T-helper 2 cell treated with Interferon-gamma antibody and Interleukin-4, amounts not matched to agents 5 μg/mL and 100 μg/mL, for 36 hours (primary cell): ENCODE data around the gene STXBP6.
"Not testable (repeated sequence)": the region's sequence is repeated elsewhere in the genome, so short reads cannot be mapped to it uniquely, and the experiment has no call there.

Experiments
- DNase-seq: peaks from one replicate; pipeline ENCODE4 v3.0.0; 2021; ENCODE audit warnings: low spot score
- H3K27ac Mint-ChIP-seq: one replicate; pipeline ENCODE4 v1.8.0; 2021; ENCODE audit warnings: mild to moderate bottlenecking, mixed read lengths
- H3K27me3 Mint-ChIP-seq: one replicate; pipeline ENCODE4 v1.8.0; 2021; ENCODE audit warnings: low read depth, mixed read lengths
- H3K36me3 Mint-ChIP-seq: one replicate; pipeline ENCODE4 v1.8.0; 2021; ENCODE audit warnings: low read depth, mixed read lengths
- H3K4me1 Mint-ChIP-seq: one replicate; pipeline ENCODE4 v1.8.0; 2021; ENCODE audit warnings: low read depth, mixed read lengths
- H3K4me3 Mint-ChIP-seq: one replicate; pipeline ENCODE4 v1.8.0; 2022; ENCODE audit warnings: mild to moderate bottlenecking, moderate library complexity, mixed read lengths
- H3K9me3 Mint-ChIP-seq: one replicate; pipeline ENCODE4 v1.8.0; 2021; ENCODE audit warnings: mixed read lengths

STXBP6 gene

DNA sequence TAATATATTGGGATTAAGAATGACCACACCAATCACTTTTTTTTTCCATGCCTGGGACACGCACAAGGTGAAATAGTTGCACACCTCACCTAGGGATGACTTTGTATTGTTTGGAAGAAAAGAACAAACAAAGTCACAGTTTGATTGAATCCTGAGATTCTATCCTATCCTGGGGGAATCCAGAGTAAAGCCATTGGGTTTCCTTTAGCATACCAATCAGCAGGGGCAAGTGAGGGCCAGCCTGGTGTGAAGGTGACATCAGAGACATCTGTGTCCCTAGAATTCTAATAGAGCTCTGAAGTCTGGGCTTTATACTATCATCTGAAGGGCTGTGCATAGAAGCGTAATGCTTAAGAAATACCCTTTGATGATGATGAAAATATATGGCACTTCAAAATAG lies 199.9 kb downstream of the STXBP6 start:
- Mint-ChIP-seq H3K27me3 (peaks cover 11% of the 10 kb centered on the region), H3K4me3 (no peak overlapping the region), H3K27ac (no peak overlapping the region), H3K9me3 (no peaks in the 10 kb centered on the region), H3K36me3 (no peaks in the 10 kb centered on the region), H3K4me1 (no peaks in the 10 kb centered on the region)
- no peak for DNase-seq

DNA sequence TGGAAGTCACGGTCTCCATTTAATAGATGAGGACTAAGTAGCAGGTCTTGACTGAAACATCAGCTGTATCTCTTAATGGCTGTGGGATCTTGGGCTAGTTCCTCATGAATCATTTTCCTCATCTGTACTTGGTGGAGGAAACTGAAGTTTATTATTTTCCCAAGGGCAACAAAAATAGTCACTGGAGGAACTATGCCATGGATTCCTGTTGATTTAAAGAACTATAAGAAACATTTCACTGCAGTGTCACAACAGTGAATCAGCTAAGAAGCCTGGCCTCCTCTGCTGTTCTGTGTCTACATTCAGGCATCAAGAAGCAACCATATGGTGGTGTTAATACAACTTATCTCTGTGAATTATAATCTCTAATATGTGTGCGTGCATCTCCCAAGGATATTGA lies 200.5 kb downstream of the STXBP6 start:
- Mint-ChIP-seq H3K9me3 (no peaks in the 10 kb centered on the region), H3K36me3 (no peaks in the 10 kb centered on the region), H3K27me3 (peaks cover 11% of the 10 kb centered on the region), H3K4me3 (no peak overlapping the region), H3K27ac (no peak overlapping the region), H3K4me1 (no peaks in the 10 kb centered on the region)
- no peak for DNase-seq

DNA sequence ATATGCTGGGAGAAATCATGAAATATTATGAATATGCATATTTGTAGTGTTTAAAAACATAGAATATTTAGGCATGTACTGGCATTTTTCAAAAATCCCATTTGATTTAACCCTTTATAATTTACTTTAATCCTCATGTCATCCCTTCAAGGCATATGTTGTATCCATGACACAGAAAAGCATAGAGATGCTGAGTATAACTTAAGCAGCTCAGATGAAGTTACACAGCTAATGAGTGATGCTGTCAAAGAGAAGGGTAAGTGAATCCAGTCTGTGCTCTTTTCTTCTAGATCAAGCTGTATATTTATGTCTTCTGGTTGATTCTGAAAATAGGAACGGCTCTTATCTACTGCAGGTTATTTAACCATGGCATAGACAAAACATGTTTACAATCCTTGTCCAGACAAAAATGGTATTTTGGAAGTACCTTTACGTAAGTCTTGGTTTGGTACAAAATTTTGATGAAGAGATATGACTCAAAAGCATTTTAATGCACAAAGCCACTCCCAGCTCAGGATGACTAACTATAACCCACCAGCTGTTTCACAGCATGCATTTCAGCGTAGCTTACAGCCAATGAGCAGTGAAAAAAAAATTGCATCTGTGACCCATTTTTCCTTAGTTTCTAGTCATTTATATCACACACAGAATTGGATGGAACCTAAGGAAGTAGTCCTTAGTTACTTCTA lies 201.7 kb downstream of the STXBP6 start:
- Mint-ChIP-seq H3K27ac (no peak overlapping the region), H3K9me3 (no peaks in the 10 kb centered on the region), H3K27me3 (peaks cover 6% of the 10 kb centered on the region), H3K36me3 (no peaks in the 10 kb centered on the region), H3K4me1 (no peaks in the 10 kb centered on the region), H3K4me3 (no peak overlapping the region)
- no peak for DNase-seq

DNA sequence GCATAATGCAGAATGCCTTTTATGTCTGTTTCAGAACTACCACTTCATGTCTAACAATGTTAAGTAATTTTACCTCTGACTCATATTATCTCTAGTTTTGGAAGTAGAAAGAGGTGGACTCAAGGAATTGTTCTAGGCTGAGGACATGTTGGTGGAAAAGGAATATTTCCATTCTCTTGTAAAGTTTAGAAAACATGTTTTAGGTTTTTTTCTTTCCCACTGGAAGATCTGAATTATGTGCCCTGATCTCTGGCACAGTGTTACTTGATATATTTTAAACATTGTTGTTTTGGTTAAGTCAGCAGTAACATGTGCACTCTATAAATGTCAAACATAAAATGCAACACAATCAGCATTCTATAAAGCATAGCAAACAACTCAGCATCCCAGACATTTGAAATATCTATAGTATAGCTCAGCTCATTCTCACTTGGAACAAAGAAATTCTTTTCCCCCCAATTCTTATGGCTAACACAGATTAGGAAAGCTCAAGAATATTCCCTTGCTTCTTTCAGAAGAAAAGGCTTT lies 202.3 kb downstream of the STXBP6 start:
- H3K4me3 Mint-ChIP-seq: no peak overlapping the region
- no peaks in the 10 kb centered on the region for H3K36me3 Mint-ChIP-seq
- no peaks in the 10 kb centered on the region for H3K4me1 Mint-ChIP-seq

DNA sequence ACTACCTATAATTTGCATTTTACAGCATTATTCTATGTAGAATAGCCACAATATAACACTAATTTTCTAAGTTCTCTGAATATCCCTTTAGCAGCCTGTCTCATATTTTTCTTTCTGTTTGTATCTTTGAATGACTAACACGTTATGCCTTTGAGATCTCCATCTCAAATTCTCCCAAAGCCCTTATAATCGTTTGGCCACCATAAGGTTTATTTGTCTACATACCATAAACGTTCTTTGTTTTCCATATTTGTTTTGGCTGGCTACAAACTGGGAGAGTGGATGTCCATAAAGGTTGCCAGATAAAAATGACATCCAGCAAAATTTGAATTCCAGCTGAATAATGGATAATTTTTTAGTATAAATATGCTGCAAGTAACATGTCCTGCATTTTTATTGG lies 203.7 kb downstream of the STXBP6 start:
- H3K4me1 Mint-ChIP-seq: no peaks in the 10 kb centered on the region
- H3K9me3 Mint-ChIP-seq: no peaks in the 10 kb centered on the region
- H3K27ac Mint-ChIP-seq: no peak overlapping the region
- no peak for DNase-seq
- H3K27me3 Mint-ChIP-seq: peaks cover 6% of the 10 kb centered on the region
- no peaks in the 10 kb centered on the region for H3K36me3 Mint-ChIP-seq
- no peak overlapping the region for H3K4me3 Mint-ChIP-seq

More for the DNA sequence above, 202.3 kb downstream of the STXBP6 start:
- H3K27ac Mint-ChIP-seq: no peak overlapping the region
- DNase-seq: no peak
- H3K9me3 Mint-ChIP-seq: no peaks in the 10 kb centered on the region
- peaks cover 6% of the 10 kb centered on the region for H3K27me3 Mint-ChIP-seq

DNA sequence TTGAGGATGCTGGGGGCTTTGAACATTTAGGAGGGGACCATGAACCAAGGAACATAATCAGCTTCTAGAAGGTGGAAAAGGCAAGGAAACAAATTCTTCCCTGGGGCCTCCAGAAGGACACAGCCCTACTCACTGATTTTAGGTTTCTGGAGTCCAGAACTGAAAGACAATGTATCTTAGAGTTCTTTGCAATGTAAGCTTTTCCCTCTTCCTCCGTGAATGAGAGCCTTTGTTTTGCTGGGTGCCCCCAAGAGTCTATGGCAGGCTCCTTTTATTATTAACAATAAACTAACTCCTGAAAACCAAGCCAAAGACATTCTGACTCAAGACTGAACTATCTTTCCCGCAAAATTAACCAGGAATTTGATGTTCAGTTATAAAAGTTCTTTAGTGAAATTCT lies 204.1 kb downstream of the STXBP6 start:
- H3K27ac Mint-ChIP-seq: no peak overlapping the region
- H3K9me3 Mint-ChIP-seq: no peaks in the 10 kb centered on the region
- no peak for DNase-seq
- H3K27me3 Mint-ChIP-seq: peaks cover 6% of the 10 kb centered on the region
- H3K4me3 Mint-ChIP-seq: no peak overlapping the region
- no peaks in the 10 kb centered on the region for H3K4me1 Mint-ChIP-seq
- no peaks in the 10 kb centered on the region for H3K36me3 Mint-ChIP-seq

DNA sequence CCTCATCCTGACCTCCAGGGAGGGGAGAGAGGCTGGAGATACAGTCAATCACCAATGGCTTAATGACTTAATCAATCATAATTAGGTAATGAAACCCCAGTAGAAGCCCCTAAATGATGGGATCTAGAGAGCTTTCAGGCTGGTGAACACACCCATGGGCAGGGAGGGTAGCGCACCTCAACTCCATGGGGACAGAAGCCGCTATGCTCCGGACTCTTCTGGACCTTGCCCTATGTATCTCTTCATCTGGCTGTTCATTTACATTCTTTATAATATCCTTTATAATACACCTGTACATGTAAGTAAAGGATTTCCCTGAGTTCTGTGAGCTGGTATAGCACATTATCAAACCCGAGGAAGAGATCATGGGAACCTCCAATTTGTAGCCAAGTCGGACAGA lies 205.9 kb downstream of the STXBP6 start:
- Mint-ChIP-seq H3K4me1 (no peaks in the 10 kb centered on the region), H3K9me3 (no peaks in the 10 kb centered on the region), H3K27me3 (peaks cover 9% of the 10 kb centered on the region), H3K36me3 (no peaks in the 10 kb centered on the region), H3K4me3 (no peak overlapping the region), H3K27ac (no peak overlapping the region)
- DNase-seq: no peak

DNA sequence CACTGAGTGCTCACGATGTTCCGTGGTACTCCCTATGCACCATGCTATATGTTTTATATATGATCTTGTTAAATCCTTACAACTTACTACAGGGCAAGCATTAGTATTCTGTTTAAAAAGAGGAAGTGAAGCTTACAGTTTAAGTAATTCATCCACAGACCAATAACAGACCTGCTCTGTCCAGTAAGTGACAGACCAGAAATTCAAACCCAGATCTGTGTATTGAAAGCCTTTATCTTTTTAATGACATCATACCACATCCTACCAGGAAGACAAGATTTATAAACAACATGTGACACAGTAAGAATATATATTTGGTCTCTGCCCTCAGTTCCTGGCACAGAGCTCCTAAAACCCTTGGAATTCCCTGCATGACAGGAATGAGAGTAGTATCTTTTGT lies 206.5 kb downstream of the STXBP6 start:
- Mint-ChIP-seq H3K4me1 (no peaks in the 10 kb centered on the region), H3K27me3 (peaks cover 9% of the 10 kb centered on the region), H3K36me3 (no peaks in the 10 kb centered on the region), H3K9me3 (no peaks in the 10 kb centered on the region), H3K27ac (no peak overlapping the region), H3K4me3 (no peak overlapping the region)
- DNase-seq: no peak

DNA sequence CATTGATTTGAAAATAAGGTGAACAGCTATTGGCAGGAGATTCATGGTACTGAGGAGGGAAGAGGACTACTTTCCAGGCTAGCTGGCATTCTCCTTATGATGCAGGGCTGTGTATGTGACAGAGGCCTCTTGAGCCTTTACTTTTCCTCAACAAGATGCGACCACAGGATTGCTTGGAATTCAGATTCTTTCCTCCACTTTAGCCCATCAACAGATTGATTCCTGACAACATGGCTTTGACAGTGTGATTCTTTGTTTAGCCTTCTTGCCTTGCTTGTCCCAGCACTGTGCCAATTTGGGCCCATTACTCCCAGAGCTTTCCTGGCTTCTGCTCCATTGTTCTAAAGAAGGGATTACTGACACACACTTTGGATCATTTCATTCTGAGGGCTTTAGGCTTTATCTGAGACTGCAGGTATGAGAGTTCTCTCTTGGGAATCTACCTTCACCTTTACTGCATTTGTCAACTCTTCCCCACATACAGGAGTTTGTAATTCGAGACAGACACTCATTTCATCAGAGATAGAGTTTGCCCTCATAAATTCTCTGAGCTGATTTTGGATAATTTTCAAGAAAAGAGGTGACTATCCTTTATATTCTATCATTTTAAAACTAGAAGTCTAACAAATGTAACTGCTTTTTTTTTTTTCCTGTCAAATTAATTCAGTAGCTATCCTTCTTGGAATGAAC lies 209.6 kb downstream of the STXBP6 start:
- H3K4me3 Mint-ChIP-seq: no peak overlapping the region
- no peaks in the 10 kb centered on the region for H3K9me3 Mint-ChIP-seq
- no peak for DNase-seq
- H3K27me3 Mint-ChIP-seq: peaks cover 3% of the 10 kb centered on the region
- no peaks in the 10 kb centered on the region for H3K36me3 Mint-ChIP-seq
- H3K4me1 Mint-ChIP-seq: no peaks in the 10 kb centered on the region
- no peak overlapping the region for H3K27ac Mint-ChIP-seq

DNA sequence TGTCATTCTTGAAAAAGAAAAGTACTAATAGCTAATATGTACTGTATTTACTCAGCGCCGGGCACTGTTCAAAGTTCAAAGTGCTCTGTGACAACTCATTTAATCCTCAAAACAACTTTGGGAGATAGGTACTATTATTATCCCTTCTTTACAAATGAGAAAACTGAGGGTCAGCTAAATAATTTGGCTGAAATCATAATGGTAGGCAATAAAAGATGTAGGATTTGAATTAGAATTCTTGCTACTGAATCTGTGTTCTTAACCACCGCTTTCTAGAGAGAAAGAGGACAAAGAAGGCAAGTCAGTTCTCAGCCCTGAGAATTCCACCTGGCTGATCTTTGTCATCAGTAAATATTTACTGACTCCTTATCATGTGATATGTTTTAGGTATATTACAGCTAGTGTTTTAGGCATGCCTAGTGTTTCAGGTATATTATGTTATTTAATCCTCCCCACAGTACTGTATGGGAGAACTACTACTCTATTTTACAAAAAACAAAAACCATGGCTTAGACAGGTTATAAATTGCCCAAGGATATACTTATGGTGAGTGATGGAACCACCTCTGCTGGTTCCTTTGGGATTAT lies 210.2 kb downstream of the STXBP6 start:
- Mint-ChIP-seq H3K36me3 (no peaks in the 10 kb centered on the region), H3K4me3 (no peak overlapping the region), H3K27me3 (peaks cover 3% of the 10 kb centered on the region), H3K4me1 (no peaks in the 10 kb centered on the region), H3K9me3 (no peaks in the 10 kb centered on the region), H3K27ac (no peak overlapping the region)
- no peak for DNase-seq

DNA sequence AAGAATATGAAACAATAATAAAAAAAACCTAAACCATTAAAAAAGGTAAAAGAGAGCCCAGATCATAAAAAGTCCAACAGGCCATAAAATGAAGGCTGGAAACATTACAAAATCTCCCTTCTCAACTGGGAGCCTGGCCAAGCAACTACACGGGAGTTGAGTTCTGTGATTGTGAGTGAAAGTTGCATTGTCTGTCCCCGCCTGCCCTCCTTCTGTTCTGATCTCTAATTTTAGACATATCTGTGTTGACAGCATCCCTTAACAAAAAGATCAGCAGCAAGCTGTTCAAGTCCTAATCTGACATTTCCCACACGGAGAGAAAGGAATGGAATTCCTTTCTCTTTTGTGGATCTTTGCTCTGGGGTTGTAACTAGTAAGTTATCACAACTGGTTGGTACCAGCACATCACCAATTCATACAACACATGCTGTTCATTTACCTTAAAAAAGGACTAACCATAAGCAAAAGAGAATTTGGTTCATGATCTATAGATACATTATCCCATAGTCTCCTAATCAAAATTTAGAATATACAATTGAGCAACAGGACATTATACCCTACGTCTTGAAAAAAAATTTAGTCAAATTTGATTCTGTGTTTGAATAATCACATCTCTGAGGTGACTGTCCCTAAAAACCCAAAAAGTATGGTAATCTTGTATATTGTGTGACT lies 210.9 kb downstream of the STXBP6 start:
- no peaks in the 10 kb centered on the region for H3K4me1 Mint-ChIP-seq
- no peaks in the 10 kb centered on the region for H3K9me3 Mint-ChIP-seq
- no peak overlapping the region for H3K27ac Mint-ChIP-seq
- no peak overlapping the region for H3K4me3 Mint-ChIP-seq
- DNase-seq: no peak
- H3K27me3 Mint-ChIP-seq: peaks cover 8% of the 10 kb centered on the region
- H3K36me3 Mint-ChIP-seq: no peaks in the 10 kb centered on the region

DNA sequence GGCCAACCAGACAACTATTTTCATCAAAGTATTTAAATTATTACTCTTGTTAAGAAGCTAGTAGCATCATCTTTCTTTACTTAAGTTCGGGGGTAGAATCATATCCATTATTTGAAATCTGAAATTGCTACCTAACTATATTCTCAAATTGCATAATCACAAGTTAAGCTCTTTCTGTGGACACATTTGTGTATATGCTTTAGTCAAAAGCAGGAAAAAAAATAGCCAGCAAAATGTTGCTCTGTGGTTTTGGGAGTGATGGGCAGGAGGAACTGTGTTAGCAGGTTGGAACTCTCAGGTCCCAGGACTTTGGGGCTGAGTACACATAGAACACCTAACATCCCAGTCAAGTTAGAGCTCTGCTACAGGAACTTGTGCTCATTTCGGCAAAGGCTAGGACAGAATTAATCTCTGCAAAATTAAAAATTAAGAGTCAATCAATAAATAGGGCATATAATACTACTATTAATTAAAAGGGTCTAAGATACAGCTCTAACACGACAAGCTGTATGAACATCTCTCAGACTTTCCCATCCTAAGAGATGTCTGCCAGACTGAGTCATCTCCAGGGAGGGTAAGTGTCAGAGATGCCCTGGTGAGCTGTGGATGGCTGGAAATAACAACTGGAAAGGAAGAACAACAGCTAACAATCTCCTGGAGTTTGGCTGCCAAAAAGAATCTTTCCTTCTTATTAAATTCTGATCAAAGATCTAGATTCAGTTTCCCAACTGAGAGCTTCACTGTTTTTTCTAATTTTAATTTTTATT lies 212.5 kb downstream of the STXBP6 start:
- no peak overlapping the region for H3K4me3 Mint-ChIP-seq
- no peaks in the 10 kb centered on the region for H3K9me3 Mint-ChIP-seq
- no peaks in the 10 kb centered on the region for H3K4me1 Mint-ChIP-seq
- no peak for DNase-seq
- no peak overlapping the region for H3K27ac Mint-ChIP-seq
- no peaks in the 10 kb centered on the region for H3K36me3 Mint-ChIP-seq
- H3K27me3 Mint-ChIP-seq: peaks cover 8% of the 10 kb centered on the region

DNA sequence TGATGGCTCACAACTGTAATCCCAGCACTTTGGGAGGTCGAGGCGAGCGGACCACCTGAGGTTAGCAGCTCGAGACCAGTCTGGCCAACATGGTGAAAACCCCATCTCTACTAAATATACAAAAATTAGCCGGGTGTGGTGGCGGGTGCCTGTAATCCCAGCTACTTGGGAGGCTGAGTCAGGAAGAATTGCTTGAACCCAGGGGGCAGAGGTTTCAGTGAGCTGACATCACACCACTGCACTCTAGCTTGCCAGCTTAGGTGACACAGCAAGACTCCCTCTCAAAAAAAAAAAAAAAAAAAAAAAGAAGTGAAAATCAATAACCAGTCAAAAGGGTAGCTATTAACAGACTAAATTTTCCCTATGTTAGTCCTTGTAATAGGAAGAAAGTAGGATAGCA lies 213.6 kb downstream of the STXBP6 start:
- H3K9me3 Mint-ChIP-seq, H3K4me3 Mint-ChIP-seq, H3K4me1 Mint-ChIP-seq, DNase-seq, H3K36me3 Mint-ChIP-seq, H3K27ac Mint-ChIP-seq, H3K27me3 Mint-ChIP-seq: not testable (repeated sequence)
